ENCODE measurements around the gene CPPED1.

The CPPED1 gene

GRCh38 chr16:12764813-12765488 lies 38.7 kb downstream of the CPPED1 start:
- no peak for DNase-seq

GRCh38 chr16:12763517-12763916 lies 40.2 kb downstream of the CPPED1 start:
- DNase-seq, result no peak

- no peak for DNase-seq
Observed at GRCh38 chr16:12760819-12761611, 42.7 kb downstream of the CPPED1 start.

- DNase-seq, result no peak
Observed at GRCh38 chr16:12758670-12759558, 44.8 kb downstream of the CPPED1 start.

- no peak for DNase-seq
Observed at GRCh38 chr16:12758031-12758669, 45.5 kb downstream of the CPPED1 start.

- DNase-seq, result no peak
Observed at GRCh38 chr16:12757546-12757945, 46.1 kb downstream of the CPPED1 start.

- no peak for DNase-seq
Observed at GRCh38 chr16:12754824-12755543, 48.7 kb downstream of the CPPED1 start.

- DNase-seq, result no peak
Observed at GRCh38 chr16:12753203-12754023, 50.3 kb downstream of the CPPED1 start.

GRCh38 chr16:12752159-12752558 lies 51.5 kb downstream of the CPPED1 start:
- no peak for DNase-seq

GRCh38 chr16:12750554-12750918 lies 53.2 kb downstream of the CPPED1 start:
- peak in 1 of 2 donors; percentile 16 for DNase-seq

GRCh38 chr16:12749076-12749475 lies 54.6 kb downstream of the CPPED1 start:
- no peak for DNase-seq

GRCh38 chr16:12747827-12748226 lies 55.9 kb downstream of the CPPED1 start:
- no peak for DNase-seq

- DNase-seq, result no peak
Observed at GRCh38 chr16:12747261-12747660, 56.4 kb downstream of the CPPED1 start.

- DNase-seq, result no peak
Observed at GRCh38 chr16:12744860-12745259, 58.8 kb downstream of the CPPED1 start.

- DNase-seq, result no peak
Observed at GRCh38 chr16:12742741-12743140, 60.9 kb downstream of the CPPED1 start.

GRCh38 chr16:12740986-12741610 lies 62.6 kb downstream of the CPPED1 start:
- DNase-seq, result no peak

GRCh38 chr16:12739738-12740137 lies 63.9 kb downstream of the CPPED1 start:
- no peak for DNase-seq

GRCh38 chr16:12737563-12737962 lies 66.1 kb downstream of the CPPED1 start:
- DNase-seq, result no peak

GRCh38 chr16:12735805-12736204 lies 67.9 kb downstream of the CPPED1 start:
- no peak for DNase-seq

- no peak for DNase-seq
Observed at GRCh38 chr16:12732600-12732999, 71.1 kb downstream of the CPPED1 start.

- DNase-seq, result no peak
Observed at GRCh38 chr16:12729448-12729847, 74.2 kb downstream of the CPPED1 start.
